Endothelial cell of umbilical vein (primary cell): ENCODE results near the gene STMP1. TPM values are rescaled to one million over a fixed set of nuclear protein-coding genes. Genes with fewer than 3 reads are reported as not detected.
A peak's percentile ranks its signal among the peaks of the same experiment; 100 is the strongest.

Source experiments
- BruUV-seq: library from RNA; stranded (reverse); fragments of 400-500 nt; replicated peaks from 2 replicates; lab custom pipeline; 2021; lab: Mats Ljungman, UMichigan
- CTCF ChIA-PET: fragments of 300-600, 350-600 bp; sonication (Branson Sonifier 250); formaldehyde crosslinking; loops from one replicate; lab custom pipeline; 2021; ENCODE audit warnings: antibody characterized with exemption, inconsistent platforms; lab: Charles Lee
- POLR2A ChIA-PET: fragments of 300-600, 350-600 bp; sonication (Branson Sonifier 250); formaldehyde crosslinking; loops from one replicate; lab custom pipeline; 2021; ENCODE audit warnings: antibody characterized with exemption, inconsistent platforms; lab: Charles Lee
- DNase-seq: peaks from one replicate; pipeline ENCODE4 v3.0.0-alpha.2; 2011; ENCODE audit warnings: low read depth, low spot score
- FAIRE-seq: peaks from 2 replicates; lab custom pipeline; 2011; peaks lifted over from hg19 to GRCh38; lab: Jason Lieb, UNC
- H2AFZ ChIP-seq: 2 replicates; pipeline ENCODE4 v1.6.0; 2012; ENCODE audit warnings: low read depth, low read length, control low read depth, inconsistent platforms
- H3K27ac ChIP-seq: 2 replicates; pipeline ENCODE4 v1.5.1; 2011; ENCODE audit warnings: low read depth, mild to moderate bottlenecking, control low read depth, low read length, moderate library complexity; ENCODE audit not compliant: insufficient read depth
- H3K27me3 ChIP-seq, 2 experiments: 2 replicates each; pipeline versions ENCODE4 v1.6.0 to v1.6.1; 2011; ENCODE audit warnings: low read length in 2 of 2, mixed read lengths in 1 of 2; ENCODE audit not compliant: control insufficient read depth in 2 of 2, insufficient read depth in 2 of 2
- H3K36me3 ChIP-seq, 2 experiments: 2 replicates in 1 of 2; 3 replicates in 1 of 2; pipeline ENCODE4 v1.5.1; 2011; ENCODE audit warnings: low read length in 2 of 2, mild to moderate bottlenecking in 1 of 2, moderate library complexity in 1 of 2; ENCODE audit not compliant: control insufficient read depth in 2 of 2, insufficient read depth in 2 of 2; ENCODE audit errors: extremely low read depth in 1 of 2
- H3K4me1 ChIP-seq: 3 replicates; pipeline ENCODE4 v1.5.1; 2011; ENCODE audit warnings: mild to moderate bottlenecking, low read length; ENCODE audit not compliant: control insufficient read depth, insufficient read depth; ENCODE audit errors: extremely low read depth
- H3K4me2 ChIP-seq: 2 replicates; pipeline ENCODE4 v1.6.1; 2011; ENCODE audit warnings: low read length, control low read depth, mixed read lengths; ENCODE audit not compliant: insufficient read depth
- H3K4me3 ChIP-seq, 3 experiments: fragments of 200-600 bp in 1 of 3; sonication (generic), shearing (Covaris generic) in 1 of 3; replicated peaks in 1 of 3; 2 replicates each; pipeline ENCODE4 v1.5.1; 2011 to 2016; ENCODE audit warnings: control low read depth in 3 of 3, low read length in 3 of 3, mild to moderate bottlenecking in 2 of 3, inconsistent platforms in 1 of 3, low read depth in 1 of 3, moderate library complexity in 1 of 3; ENCODE audit not compliant: insufficient read depth in 1 of 3
- H3K79me2 ChIP-seq: 2 replicates; pipeline ENCODE4 v1.6.0; 2012; ENCODE audit warnings: low read length, inconsistent platforms; ENCODE audit not compliant: control insufficient read depth, insufficient read depth
- H3K9ac ChIP-seq: replicated peaks from 2 replicates; pipeline ENCODE3; 2011; ENCODE audit warnings: low read length, control low read depth; ENCODE audit not compliant: insufficient read depth; ENCODE audit errors: extremely low read depth
- H3K9me1 ChIP-seq: replicated peaks from 3 replicates; pipeline ENCODE4 v1.6.0; 2011; ENCODE audit warnings: mild to moderate bottlenecking, low read length; ENCODE audit not compliant: control insufficient read depth, insufficient read depth; ENCODE audit errors: extremely low read depth
- H3K9me3 ChIP-seq: replicated peaks from 2 replicates; pipeline ENCODE4 v1.5.1; 2012; ENCODE audit warnings: low read length, inconsistent platforms; ENCODE audit not compliant: control insufficient read depth, insufficient read depth
- H4K20me1 ChIP-seq: replicated peaks from 2 replicates; pipeline ENCODE3; 2011; ENCODE audit warnings: mild to moderate bottlenecking, low read length; ENCODE audit not compliant: control insufficient read depth, insufficient read depth; ENCODE audit errors: extremely low read depth
- EZH2 ChIP-seq: IDR thresholded peaks from 2 replicates; pipeline ENCODE4 v1.6.1; 2012; ENCODE audit warnings: borderline replicate concordance, low read depth, mild to moderate bottlenecking, moderate library complexity, low read length, inconsistent platforms; ENCODE audit not compliant: severe bottlenecking
- FOS ChIP-seq: IDR thresholded peaks from 2 replicates; pipeline ENCODE4 v1.6.1; 2011; ENCODE audit warnings: mild to moderate bottlenecking, low read length, moderate library complexity, borderline replicate concordance; ENCODE audit not compliant: insufficient read depth
- GATA2 ChIP-seq: IDR thresholded peaks from 2 replicates; pipeline ENCODE4 v1.7.0; 2011; ENCODE audit warnings: low read depth, mild to moderate bottlenecking, moderate library complexity, mixed read lengths, low read length; ENCODE audit not compliant: insufficient read length, insufficient read depth
- JUN ChIP-seq: IDR thresholded peaks from 2 replicates; pipeline ENCODE4 v1.6.1; 2011; ENCODE audit warnings: borderline replicate concordance, low read depth; ENCODE audit not compliant: insufficient read length, insufficient read depth
- MYC ChIP-seq: IDR thresholded peaks from one replicate; pipeline ENCODE4 v1.6.1; 2011; ENCODE audit warnings: mild to moderate bottlenecking, low read depth, low read length
- POLR2A ChIP-seq: IDR thresholded peaks from 2 replicates; pipeline ENCODE4 v1.6.1; 2012; ENCODE audit warnings: low read depth, mild to moderate bottlenecking, control low read depth, low read length
- POLR2AphosphoS5 ChIP-seq: IDR thresholded peaks from 2 replicates; pipeline ENCODE4 v1.6.1; 2012; ENCODE audit warnings: low read depth, mild to moderate bottlenecking, control low read depth, low read length, moderate library complexity; ENCODE audit not compliant: insufficient read depth
- dilution Hi-C: fragments of 300-500 bp; cut with MboI; formaldehyde crosslinking; loops from one replicate; pipeline ENCODE4 v1.15.0; 2019; ENCODE audit warnings: low sequenced_read_pairs; ENCODE audit not compliant: extremely low pct_ligation_motif_present
- intact Hi-C: fragments of 100-400 bp; cut with micrococcal nuclease; formaldehyde crosslinking; loops from one replicate; pipeline ENCODE4 v1.10.0; 2022
- polyA plus RNA-seq, 4 experiments: library from polyadenylated mRNA; depleted of rRNA in 3 of 4; stranded (reverse) in 3 of 4; unstranded in 1 of 4; fragments of >200 nt; gene quantifications; 2 replicates each; pipeline versions ENCODE4 v1.2.1 to v1.2.3, GENCODE V29; 2011 to 2012; ENCODE audit warnings: missing spikeins in 1 of 4
- total RNA-seq: library from RNA; stranded (reverse); gene quantifications from 2 replicates; pipeline ENCODE4 v1.2.3, GENCODE V29; 2021
- TF ChIP-seq, protein P1 (sequence below): IDR thresholded peaks from 2 replicates; pipeline ENCODE4 v1.6.1; 2011; ENCODE audit not compliant: insufficient read depth, insufficient read length
- TF ChIP-seq, protein P2 (sequence below), 2 donors: IDR thresholded peaks; 1 replicate in 1 of 2; 2 replicates in 1 of 2; pipeline ENCODE4 v1.5.1; 2011; ENCODE audit warnings: low read length in 2 of 2, mild to moderate bottlenecking in 2 of 2, moderate library complexity in 2 of 2, control low read depth in 1 of 2, inconsistent platforms in 1 of 2, low read depth in 1 of 2; ENCODE audit not compliant: insufficient read depth in 1 of 2; ENCODE audit errors: extremely low read depth in 1 of 2

STMP1 gene
- total and polyA plus RNA-seq, 2 donors (not counting 3 experiments of a cell fraction or from before 2014, with no cell fraction given), result 17.1 to 31.3 TPM

GRCh38 chr7:135669774-135670173 lies 7.5 kb downstream of the STMP1 start:
- Histone ChIP-seq H3K36me3 (peaks cover 0 to 5% of the 10 kb centered on the region in 2 experiments), H3K27ac (no peak overlapping the region), H3K4me3 (no peak overlapping the region), H3K9ac (no peak overlapping the region), H3K4me1 (peaks cover 24% of the 10 kb centered on the region), H3K9me1 (no peaks in the 10 kb centered on the region), H3K4me2 (peak overlapping the region; percentile 28), H4K20me1 (no peaks in the 10 kb centered on the region), H3K27me3 (no peaks in the 10 kb centered on the region), H3K79me2 (peaks cover 56% of the 10 kb centered on the region), H2AFZ (no peak overlapping the region), H3K9me3 (no peaks in the 10 kb centered on the region)
- dilution Hi-C loops (no loop called here), intact Hi-C loops (loop anchor here (5.0 to 10.0 kb wide), 2 partner anchors 253 to 1915 kb away; no protein-coding TSS in a partner anchor)
- FAIRE-seq (no peak), DNase-seq (no peak)
- POLR2A ChIA-PET, result no interaction called here
- TF ChIP-seq, protein P1, sequence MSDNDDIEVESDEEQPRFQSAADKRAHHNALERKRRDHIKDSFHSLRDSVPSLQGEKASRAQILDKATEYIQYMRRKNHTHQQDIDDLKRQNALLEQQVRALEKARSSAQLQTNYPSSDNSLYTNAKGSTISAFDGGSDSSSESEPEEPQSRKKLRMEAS, result no peak
- TF ChIP-seq POLR2AphosphoS5 (no peak), JUN (no peak), GATA2 (no peak), FOS (no peak), EZH2 (no peak)
- no TSS peak for BruUV-seq
- CTCF ChIA-PET, result interaction anchor here (1.1 to 4.9 kb wide), 7 partner anchors 13 to 395 kb away, joined by 3 to 53 read pairs (median 4); no protein-coding TSS in a partner anchor

DNA sequence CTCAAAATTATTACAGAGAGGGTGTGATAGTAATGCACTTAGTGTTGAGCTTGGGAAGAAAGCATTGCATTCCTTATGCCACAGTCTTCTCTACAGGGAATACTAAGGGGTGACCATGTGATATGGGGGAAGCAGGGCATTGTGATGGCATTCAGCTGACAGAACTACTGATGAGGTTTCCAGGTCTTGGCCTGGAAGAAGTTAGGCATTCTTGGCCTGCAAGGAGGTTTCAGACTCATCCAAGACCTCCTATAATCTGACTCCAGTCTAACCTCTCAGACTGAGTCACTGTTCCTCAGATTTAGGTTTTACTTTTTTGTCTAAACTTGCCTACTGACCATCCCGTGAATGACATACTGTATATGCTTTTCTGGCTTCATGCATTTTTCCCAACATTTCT lies 7.9 kb downstream of the STMP1 start:
- FAIRE-seq (no peak), DNase-seq (no peak)
- Histone ChIP-seq H3K9me3 (no peaks in the 10 kb centered on the region), H4K20me1 (no peaks in the 10 kb centered on the region), H2AFZ (peak overlapping the region; percentile 11), H3K9ac (no peak overlapping the region), H3K4me2 (peak overlapping the region; percentile 28), H3K27me3 (no peaks in the 10 kb centered on the region), H3K36me3 (peaks cover 0 to 5% of the 10 kb centered on the region in 2 experiments), H3K79me2 (peaks cover 52% of the 10 kb centered on the region), H3K4me1 (peaks cover 24% of the 10 kb centered on the region), H3K9me1 (no peaks in the 10 kb centered on the region), H3K4me3 (no peak overlapping the region), H3K27ac (no peak overlapping the region)
- BruUV-seq, result no TSS peak
- intact Hi-C loops, result loop anchor here (5.0 kb wide), 1 partner anchor 252 kb away; no protein-coding TSS in a partner anchor
- POLR2A ChIA-PET, result no interaction called here
- dilution Hi-C loops, result no loop called here
- CTCF ChIA-PET, result interaction anchor here (1.1 to 4.9 kb wide), 7 partner anchors 13 to 395 kb away, joined by 3 to 53 read pairs (median 4); no protein-coding TSS in a partner anchor
- no peak for TF ChIP-seq POLR2A
- no peak for TF ChIP-seq GATA2
- TF ChIP-seq MYC, result no peak
- no peak for TF ChIP-seq JUN
- TF ChIP-seq POLR2AphosphoS5, result no peak
- no peak for TF ChIP-seq EZH2
- TF ChIP-seq, protein P1, result no peak
- TF ChIP-seq FOS, result no peak
- TF ChIP-seq, protein P2, sequence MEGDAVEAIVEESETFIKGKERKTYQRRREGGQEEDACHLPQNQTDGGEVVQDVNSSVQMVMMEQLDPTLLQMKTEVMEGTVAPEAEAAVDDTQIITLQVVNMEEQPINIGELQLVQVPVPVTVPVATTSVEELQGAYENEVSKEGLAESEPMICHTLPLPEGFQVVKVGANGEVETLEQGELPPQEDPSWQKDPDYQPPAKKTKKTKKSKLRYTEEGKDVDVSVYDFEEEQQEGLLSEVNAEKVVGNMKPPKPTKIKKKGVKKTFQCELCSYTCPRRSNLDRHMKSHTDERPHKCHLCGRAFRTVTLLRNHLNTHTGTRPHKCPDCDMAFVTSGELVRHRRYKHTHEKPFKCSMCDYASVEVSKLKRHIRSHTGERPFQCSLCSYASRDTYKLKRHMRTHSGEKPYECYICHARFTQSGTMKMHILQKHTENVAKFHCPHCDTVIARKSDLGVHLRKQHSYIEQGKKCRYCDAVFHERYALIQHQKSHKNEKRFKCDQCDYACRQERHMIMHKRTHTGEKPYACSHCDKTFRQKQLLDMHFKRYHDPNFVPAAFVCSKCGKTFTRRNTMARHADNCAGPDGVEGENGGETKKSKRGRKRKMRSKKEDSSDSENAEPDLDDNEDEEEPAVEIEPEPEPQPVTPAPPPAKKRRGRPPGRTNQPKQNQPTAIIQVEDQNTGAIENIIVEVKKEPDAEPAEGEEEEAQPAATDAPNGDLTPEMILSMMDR (IDR thresholded peaks at IDR 0.05; ENCODE audit: extremely low read depth in 1 of 2, insufficient read depth in 1 of 2, low read depth in 1 of 2, low read length in 2 of 2), result no peak
